HG03520 (cell line): ENCODE results near the gene CYP27A1.
A peak's percentile ranks its signal among the peaks of the same experiment; 100 is the strongest.

Source experiments
- ATAC-seq: cut with Tn5 transposase; IDR thresholded peaks from one replicate; pipeline ENCODE4 v1.9.1; 2021; ENCODE audit warnings: mild to moderate bottlenecking, moderate library complexity; ENCODE audit not compliant: unreplicated experiment

The CYP27A1 gene

GRCh38 chr2:218781691-218782527, at the start of gene CYP27A1:
Gene CYP27A1, plus strand, starts transcription at chr2:218782147. Its CDS starts 36 bp downstream, at chr2:218782183.
- ATAC-seq, result no peak

GRCh38 chr2:218732761-218733158, 49.2 kb upstream of the CYP27A1 start:
- ATAC-seq, result no peak

DNA sequence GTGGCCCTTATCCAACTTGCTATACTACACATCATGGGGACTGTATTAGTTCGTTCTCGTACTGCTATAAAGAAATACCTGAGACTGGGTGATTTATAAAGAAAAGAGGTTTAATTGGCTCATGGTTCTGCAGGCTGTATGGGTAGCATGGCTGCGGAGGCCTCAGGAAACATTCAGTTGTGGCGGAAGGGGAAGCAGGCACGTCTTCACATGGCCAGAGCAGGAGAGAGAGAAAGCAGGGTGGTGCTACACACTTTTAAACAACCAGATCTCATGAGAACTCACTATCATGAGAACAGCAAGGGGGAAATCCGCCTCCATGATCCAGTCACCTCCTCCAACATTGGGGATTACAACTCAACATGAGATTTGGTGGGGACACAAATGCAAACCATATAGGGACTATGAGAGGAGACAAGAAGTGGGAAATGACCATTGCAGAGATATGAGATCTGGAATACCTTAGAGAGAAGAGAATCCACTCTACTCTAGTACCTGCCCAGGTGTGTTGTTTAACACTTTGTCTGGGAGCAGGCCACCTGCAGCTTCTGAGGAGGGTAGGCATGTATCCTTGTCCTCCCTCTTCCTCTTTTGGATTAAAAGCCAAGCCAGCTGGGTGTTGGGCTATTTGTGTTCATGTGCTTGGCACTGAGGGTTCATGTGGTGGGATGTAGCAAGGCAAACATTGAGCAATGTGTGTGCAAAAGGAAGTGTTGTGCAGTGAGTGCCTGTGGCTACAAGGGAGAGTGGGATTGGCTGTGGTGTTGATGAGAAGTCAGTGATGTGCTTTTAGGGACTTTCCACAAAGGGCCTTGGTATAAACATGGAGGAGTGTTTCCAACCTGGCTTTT, 48.6 kb upstream of the CYP27A1 start:
- peak; percentile 56 for ATAC-seq

GRCh38 chr2:218734190-218734975, 47.6 kb upstream of the CYP27A1 start:
- ATAC-seq, result no peak

- no peak for ATAC-seq
Observed at GRCh38 chr2:218736531-218736930, 45.4 kb upstream of the CYP27A1 start.

DNA sequence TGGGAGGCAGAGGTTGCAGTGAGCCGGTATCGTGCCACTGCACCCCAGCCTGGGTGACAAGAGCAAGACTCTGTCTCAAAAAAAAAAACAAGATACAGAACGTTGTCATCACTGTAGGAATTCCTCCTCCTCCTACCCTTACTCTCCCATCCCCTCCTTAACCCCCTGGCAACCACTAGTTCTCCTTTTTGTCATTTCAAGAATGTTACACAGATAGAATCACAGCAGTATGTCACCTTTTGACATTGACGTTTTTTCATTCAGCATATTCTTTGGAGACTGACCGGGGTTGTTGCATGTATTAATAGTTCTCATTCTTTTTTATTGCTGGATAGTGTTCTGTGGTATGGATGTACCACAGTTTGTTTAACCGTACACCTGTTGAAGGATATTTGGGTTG, 38.9 kb upstream of the CYP27A1 start:
- no peak for ATAC-seq

GRCh38 chr2:218744615-218745014, 37.3 kb upstream of the CYP27A1 start:
- no peak for ATAC-seq

GRCh38 chr2:218745160-218745558, 36.8 kb upstream of the CYP27A1 start:
- no peak for ATAC-seq

- no peak for ATAC-seq
Observed at GRCh38 chr2:218745559-218746469, 36.1 kb upstream of the CYP27A1 start.

DNA sequence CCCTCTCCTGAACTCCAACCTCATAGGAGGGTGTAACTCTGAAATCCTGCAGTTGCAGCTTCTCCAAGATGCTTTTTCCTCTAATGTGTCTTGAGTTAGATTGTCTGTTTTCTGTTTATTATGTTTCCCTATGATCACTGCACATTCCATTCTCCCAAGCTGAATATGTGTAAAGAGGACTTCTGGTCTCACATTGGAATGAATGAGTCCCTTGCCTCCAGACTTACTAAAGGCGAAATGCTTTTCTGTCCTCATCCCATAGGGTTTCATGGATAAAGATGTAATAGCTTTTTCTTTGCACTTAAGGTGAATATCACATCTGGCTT, 35.5 kb upstream of the CYP27A1 start:
- ATAC-seq, result no peak

- no peak for ATAC-seq
Observed at GRCh38 chr2:218746960-218747359, 35.0 kb upstream of the CYP27A1 start.

DNA sequence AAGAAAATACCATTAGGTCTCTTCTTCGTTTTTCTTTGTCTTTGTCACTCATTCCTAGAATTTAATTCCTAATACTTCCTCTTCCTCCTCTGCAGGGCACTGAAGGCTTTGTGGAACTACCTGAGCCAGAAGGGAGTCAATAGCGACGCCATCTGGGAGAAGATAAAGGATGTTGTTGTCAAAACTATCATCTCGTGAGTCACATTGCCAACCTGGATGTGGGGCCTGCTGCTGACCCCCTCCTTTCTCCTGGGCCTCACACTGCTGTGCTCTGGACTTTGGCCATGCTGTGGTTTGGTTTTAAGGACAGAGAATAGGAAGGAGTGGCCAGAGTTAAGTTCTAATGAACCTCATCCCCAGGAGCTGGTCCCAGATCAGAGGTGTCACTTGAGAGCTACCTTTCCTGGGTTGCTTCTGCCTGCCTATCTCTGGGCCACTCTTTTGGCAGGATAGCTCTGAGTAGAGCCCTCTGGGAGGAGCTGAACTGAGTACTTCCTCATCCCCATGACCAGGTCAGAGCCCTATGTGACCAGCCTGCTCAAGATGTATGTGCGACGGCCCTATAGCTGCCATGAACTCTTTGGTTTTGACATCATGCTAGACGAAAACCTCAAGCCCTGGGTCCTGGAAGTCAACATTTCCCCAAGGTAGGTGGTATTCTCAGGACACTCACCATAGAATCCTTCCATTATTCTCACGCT, 33.1 kb upstream of the CYP27A1 start:
- ATAC-seq, result no peak

DNA sequence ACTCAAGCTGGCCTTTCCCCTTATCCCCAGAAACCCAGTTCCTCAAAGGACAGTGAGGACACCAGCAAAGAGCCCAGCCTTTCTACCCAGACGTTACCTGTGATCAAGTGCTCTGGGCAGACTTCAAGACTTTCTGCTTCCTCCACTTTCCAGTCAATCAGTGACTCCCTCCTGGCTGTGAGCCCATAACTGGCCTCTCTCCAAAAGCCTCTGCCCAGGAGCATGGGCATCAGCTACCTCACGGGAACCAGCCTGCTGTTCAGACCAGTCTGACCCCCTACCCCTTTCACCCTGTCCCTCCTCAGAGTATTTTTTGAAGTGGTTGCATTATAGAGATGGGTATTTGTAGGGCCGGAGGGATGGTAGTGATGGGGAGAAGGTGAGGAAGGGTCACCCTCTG, 27.7 kb upstream of the CYP27A1 start:
- no peak for ATAC-seq

- no peak for ATAC-seq
Observed at GRCh38 chr2:218754781-218755180, 27.2 kb upstream of the CYP27A1 start.

GRCh38 chr2:218755198-218755566, 26.8 kb upstream of the CYP27A1 start:
- no peak for ATAC-seq

DNA sequence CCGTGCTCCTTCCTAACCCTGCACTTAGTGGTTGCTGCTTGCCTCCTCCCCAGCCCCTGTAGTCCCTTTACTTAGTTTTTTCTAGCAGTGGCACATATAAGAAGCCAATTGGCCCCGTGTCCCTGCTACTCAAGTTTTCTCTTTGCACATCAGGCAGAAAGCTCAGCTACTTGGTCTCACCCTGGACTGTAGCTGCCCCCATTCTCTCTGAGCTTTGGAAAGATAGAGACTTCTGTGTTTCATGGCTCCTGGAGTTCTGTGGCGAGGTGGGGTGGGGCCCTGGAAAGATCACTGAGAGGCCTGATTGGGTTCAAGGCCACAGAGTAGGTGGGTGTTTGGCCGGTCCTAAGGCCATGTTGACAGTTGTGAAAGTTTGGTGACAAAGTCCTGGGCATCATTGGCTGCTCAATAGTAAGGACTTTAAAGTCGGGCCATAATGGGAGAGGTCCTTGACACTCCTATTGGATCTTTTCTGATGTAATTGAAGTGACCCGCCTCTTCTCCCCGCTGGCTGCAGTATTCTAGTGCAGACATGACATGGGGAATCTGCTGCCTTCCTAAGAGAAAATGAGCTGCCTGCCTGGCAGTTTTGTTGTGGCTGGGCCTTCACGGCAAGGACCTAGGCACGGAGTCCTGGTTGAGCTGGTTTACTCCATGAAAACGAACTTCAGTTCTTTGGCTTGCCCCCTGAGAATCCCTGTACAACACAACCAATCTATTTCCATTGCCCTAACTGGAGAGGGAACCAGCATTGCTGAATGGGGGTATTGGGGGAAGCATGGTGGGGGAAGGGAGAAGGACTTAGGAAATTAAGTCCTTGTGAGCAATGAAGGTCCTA, 26.2 kb upstream of the CYP27A1 start:
- ATAC-seq, result no peak

- ATAC-seq, result no peak
Observed at GRCh38 chr2:218756599-218757377, 25.2 kb upstream of the CYP27A1 start.

DNA sequence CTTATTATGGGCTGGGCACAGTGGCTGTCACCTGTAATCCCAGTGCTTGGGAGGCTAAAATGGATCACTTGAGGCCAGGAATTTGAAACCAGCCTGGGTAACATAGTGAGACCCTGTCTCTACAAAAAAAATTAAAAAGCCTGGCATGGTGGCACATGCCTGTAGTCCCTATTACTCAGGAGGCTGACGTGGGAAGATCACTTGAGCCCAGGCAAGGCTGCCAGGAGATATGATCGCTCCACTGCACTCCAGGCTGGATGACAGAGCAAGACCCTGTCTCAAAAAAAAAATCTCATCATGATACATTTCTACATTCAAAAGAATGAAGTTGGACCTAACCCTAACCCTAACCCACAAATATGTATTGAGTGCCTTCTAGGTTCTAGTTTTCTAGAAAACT, 20.2 kb upstream of the CYP27A1 start:
- no peak for ATAC-seq
